ENCODE measurements around the gene PPIL4. TPM values are rescaled to one million over a fixed set of nuclear protein-coding genes. Genes with fewer than 3 reads are reported as not detected.

Gene PPIL4
- total and polyA plus RNA-seq, 2 donors (not counting 3 experiments of a cell fraction or from before 2014, with no cell fraction given): 2.2 to 27.8 TPM

- Histone ChIP-seq H3K9ac (replicated peaks; ENCODE audit: extremely low read depth, insufficient read depth, low read length) (no peak overlapping the region), H3K9me1 (replicated peaks; ENCODE audit: control insufficient read depth, extremely low read depth, insufficient read depth, low read length) (no peaks in the 10 kb centered on the region), H4K20me1 (replicated peaks; ENCODE audit: control insufficient read depth, extremely low read depth, insufficient read depth, low read length) (no peaks in the 10 kb centered on the region), H3K4me1 (ENCODE audit: control insufficient read depth, extremely low read depth, insufficient read depth, low read length) (no peaks in the 10 kb centered on the region), H3K9me3 (replicated peaks; ENCODE audit: control insufficient read depth, insufficient read depth, low read length) (no peaks in the 10 kb centered on the region), H3K36me3 (ENCODE audit: control insufficient read depth in 2 of 2, extremely low read depth in 1 of 2, insufficient read depth in 2 of 2, low read length in 2 of 2) (no peaks in the 10 kb centered on the region), H3K4me3 (replicated peaks in 1 of 3; ENCODE audit: insufficient read depth in 1 of 3, low read depth in 1 of 3, low read length in 3 of 3) (no peak overlapping the region), H3K27me3 (ENCODE audit: control insufficient read depth in 2 of 2, insufficient read depth in 2 of 2, low read length in 2 of 2) (no peaks in the 10 kb centered on the region), H3K27ac (ENCODE audit: insufficient read depth, low read depth, low read length) (no peak overlapping the region), H3K4me2 (ENCODE audit: insufficient read depth, low read length) (no peak overlapping the region), H2AFZ (ENCODE audit: low read depth, low read length) (no peak overlapping the region), H3K79me2 (ENCODE audit: control insufficient read depth, insufficient read depth, low read length) (no peaks in the 10 kb centered on the region)
- dilution Hi-C loops (cut with MboI; ENCODE audit: extremely low pct_ligation_motif_present, low sequenced_read_pairs): no loop called here
- BruUV-seq (replicated peaks): no TSS peak
- no peak for FAIRE-seq
- CTCF ChIA-PET: no interaction called here
- no peak for DNase-seq (ENCODE audit: low read depth, low spot score)
- intact Hi-C loops (cut with micrococcal nuclease): no loop called here
- POLR2A ChIA-PET: no interaction called here
- TF ChIP-seq GATA2 (IDR thresholded peaks at IDR 0.05; ENCODE audit: insufficient read depth, insufficient read length, low read depth, low read length): no peak
- no peak for TF ChIP-seq MAX (IDR thresholded peaks at IDR 0.05; ENCODE audit: insufficient read depth, insufficient read length)
- TF ChIP-seq JUN (IDR thresholded peaks at IDR 0.05; ENCODE audit: borderline replicate concordance, insufficient read depth, insufficient read length, low read depth): no peak
- no peak for TF ChIP-seq MYC (IDR thresholded peaks at IDR 0.05; ENCODE audit: low read depth, low read length)
- no peak for TF ChIP-seq FOS (IDR thresholded peaks at IDR 0.05; ENCODE audit: borderline replicate concordance, insufficient read depth, low read length)
- TF ChIP-seq CTCF (IDR thresholded peaks at IDR 0.05; ENCODE audit: extremely low read depth in 1 of 2, insufficient read depth in 1 of 2, low read depth in 1 of 2, low read length in 2 of 2): no peak
- no peak for TF ChIP-seq EZH2 (IDR thresholded peaks at IDR 0.05; ENCODE audit: borderline replicate concordance, low read depth, low read length, severe bottlenecking)
- TF ChIP-seq POLR2AphosphoS5 (IDR thresholded peaks at IDR 0.05; ENCODE audit: insufficient read depth, low read depth, low read length): no peak
- TF ChIP-seq POLR2A (IDR thresholded peaks at IDR 0.05; ENCODE audit: low read depth, low read length): no peak
Observed at GRCh38 chr6:149492798-149493343, 53.0 kb downstream of the PPIL4 start.
